Pancreas (tissue), 10 donors: ENCODE results near the gene MKX. TPM values are rescaled to one million over a fixed set of nuclear protein-coding genes. Genes with fewer than 3 reads are reported as not detected.

ENCODE experiments used
- ATAC-seq, 4 donors: fragments of 200-7000 bp; cut with Tn5 transposase; one replicate each; pipeline versions ENCODE4 v1.8.0 to v1.9.1; 2020; ENCODE audit warnings: mild to moderate bottlenecking in 4 of 4, moderate library complexity in 4 of 4
- DNase-seq, 6 donors: peaks; one replicate each; pipeline ENCODE4 v3.0.0-alpha.2; 2020
- FAIRE-seq: peaks from 2 replicates; lab custom pipeline; 2012; peaks lifted over from hg19 to GRCh38; lab: Jason Lieb, UNC
- H3K27ac ChIP-seq, 4 donors: fragments of 200-600 bp; sonication (generic); 1 replicate in 3 of 4; 2 replicates in 1 of 4; pipeline versions ENCODE4 v1.5.0 to v1.8.0; 2020
- H3K27me3 ChIP-seq, 4 donors: fragments of 200-600 bp; one replicate each; pipeline ENCODE4 v1.8.0; 2021
- H3K36me3 ChIP-seq, 3 donors: fragments of 200-600 bp; sonication (generic) in 1 of 3; one replicate each; pipeline versions ENCODE4 v1.5.0 to v1.8.0; 2020 to 2021
- H3K4me1 ChIP-seq, 3 donors: fragments of 200-600 bp; one replicate each; pipeline ENCODE4 v1.8.0; 2021
- H3K4me3 ChIP-seq, 4 donors: fragments of 200-600 bp; sonication (generic) in 2 of 4; one replicate each; pipeline versions ENCODE4 v1.5.0 to v1.8.0; 2020 to 2021
- H3K9me3 ChIP-seq, 4 donors: fragments of 200-600 bp; one replicate each; pipeline ENCODE4 v1.8.0; 2021
- CTCF ChIP-seq, 4 donors: fragments of 200-600 bp; sonication (generic) in 3 of 4; IDR thresholded peaks; one replicate each; pipeline versions ENCODE4 v1.5.0 to v1.8.0; 2021; ENCODE audit warnings: antibody characterized with exemption in 4 of 4
- WGBS, 2 donors: extraction: QIAGEN DNeasy Blood & Tissue Kit; methylation state at CpG; one replicate each; pipeline ENCODE4 v1.1.7; 2013; 5-methylcytosine and 5-hydroxymethylcytosine counted together
- intact Hi-C, 3 donors: fragments of 100-400 bp; cut with DNase I; formaldehyde crosslinking; loops; one replicate each; pipeline versions ENCODE4 v1.11.1 to v1.14.2; 2022
- polyA plus RNA-seq, 2 donors: library from polyadenylated mRNA; stranded (reverse); fragments of 200-250 nt; gene quantifications; one replicate each; pipeline ENCODE4 v1.2.3, GENCODE V29; 2013
- total RNA-seq, 6 donors: library from RNA; stranded (reverse); fragmentation: NEBNext Ultra II Directional in 4 of 6; extraction: Animal tissue kit (Norgen Biotek cat#: 25700) in 4 of 6; gene quantifications; one replicate each; pipeline versions ENCODE4 v1.2.1 to v1.2.4, GENCODE V29; 2021 to 2023
- donor health status: healthy with polysubstance abuse.
- donor health status: DM: no; HTN: no; CAD: no; lungs with moderate emphysema.
- donor health status: DM: no; HTN: no; CAD: no.
- donor health status: control.
- donor health status: control.
- donor health status: Bipolar disorder and iron deficiency.
- donor health status: DM: yes; HTN: yes; CAD: no.
- donor health status: DM: no; HTN: no; CAD: no.
- donor health status: DM: no; HTN: no; CAD: no.
- donor health status: DM: yes; HTN: yes; CAD: no.

The MKX gene
- total and polyA plus RNA-seq, 8 donors = 0.05 to 3.9 (median 0.17) TPM

GRCh38 chr10:27692663-27693062, 53.0 kb downstream of the MKX start:
- no peak overlapping the region for H3K4me3 ChIP-seq
- H3K27ac ChIP-seq = no peak overlapping the region
- DNase-seq (no peak), FAIRE-seq (no peak), ATAC-seq (no peak)
- H3K27me3 ChIP-seq = no peaks in the 10 kb centered on the region
- whole genome bisulfite sequencing, 2 donors = 60 to 85% methylated on average over 3 of the region's 3 CpGs
- intact Hi-C loops = no loop called here
- no peaks in the 10 kb centered on the region for H3K9me3 ChIP-seq
- no peaks in the 10 kb centered on the region for H3K36me3 ChIP-seq
- no peaks in the 10 kb centered on the region for H3K4me1 ChIP-seq
- no peak for TF ChIP-seq CTCF (IDR thresholded peaks at IDR 0.05)

GRCh38 chr10:27688991-27689390, 56.6 kb downstream of the MKX start:
- 75 to 76% methylated on average over 4 of the region's 4 CpGs for WGBS, 2 donors
- H3K4me1 ChIP-seq = no peaks in the 10 kb centered on the region
- ATAC-seq = no peak
- H3K9me3 ChIP-seq = no peaks in the 10 kb centered on the region
- no peak overlapping the region for H3K4me3 ChIP-seq
- TF ChIP-seq CTCF (IDR thresholded peaks at IDR 0.05) = no peak
- no peak for DNase-seq
- FAIRE-seq = no peak
- H3K36me3 ChIP-seq = no peaks in the 10 kb centered on the region
- no peaks in the 10 kb centered on the region for H3K27me3 ChIP-seq
- intact Hi-C loops = no loop called here
- no peak overlapping the region for H3K27ac ChIP-seq

- ATAC-seq (no peak), FAIRE-seq (no peak), DNase-seq (no peak)
- Histone ChIP-seq H3K27me3 (no peaks in the 10 kb centered on the region), H3K27ac (no peak overlapping the region), H3K4me3 (no peak overlapping the region), H3K4me1 (no peaks in the 10 kb centered on the region), H3K9me3 (no peaks in the 10 kb centered on the region), H3K36me3 (no peaks in the 10 kb centered on the region)
- no peak for TF ChIP-seq CTCF (IDR thresholded peaks at IDR 0.05)
- intact Hi-C loops = no loop called here
- 78 to 80% methylated on average over 1 of the region's 1 CpG for whole genome bisulfite sequencing, 2 donors
Measured at GRCh38 chr10:27688276-27688675, 57.3 kb downstream of the MKX start.

- no peaks in the 10 kb centered on the region for H3K36me3 ChIP-seq
- WGBS, 2 donors = 43 to 53% methylated on average over 6 of the region's 6 CpGs
- H3K4me1 ChIP-seq = no peaks in the 10 kb centered on the region
- DNase-seq (no peak), FAIRE-seq (no peak), ATAC-seq (no peak)
- intact Hi-C loops = no loop called here
- no peak for TF ChIP-seq CTCF (IDR thresholded peaks at IDR 0.05)
- H3K27ac ChIP-seq = no peak overlapping the region
- H3K4me3 ChIP-seq = no peak overlapping the region
- H3K9me3 ChIP-seq = no peaks in the 10 kb centered on the region
- H3K27me3 ChIP-seq = no peaks in the 10 kb centered on the region
Measured at GRCh38 chr10:27687743-27688142, 57.9 kb downstream of the MKX start.

GRCh38 chr10:27687326-27687725, 58.3 kb downstream of the MKX start:
- Histone ChIP-seq H3K36me3 (no peaks in the 10 kb centered on the region), H3K4me3 (no peak overlapping the region), H3K27ac (no peak overlapping the region), H3K27me3 (no peaks in the 10 kb centered on the region), H3K4me1 (no peaks in the 10 kb centered on the region), H3K9me3 (no peaks in the 10 kb centered on the region)
- no peak for FAIRE-seq
- ATAC-seq = no peak
- DNase-seq = no peak
- TF ChIP-seq CTCF (IDR thresholded peaks at IDR 0.05) = no peak
- intact Hi-C loops = no loop called here
- 58 to 75% methylated on average over 6 of the region's 6 CpGs for WGBS, 2 donors
